Embryonic facial prominence (tissue), 1 donor: ENCODE measurements around the gene NLGN1.

Experiments used
- DNase-seq: peaks from one replicate; pipeline ENCODE4 v3.0.0-alpha.2; 2016; ENCODE audit errors: extremely low spot score

NLGN1 gene

DNA sequence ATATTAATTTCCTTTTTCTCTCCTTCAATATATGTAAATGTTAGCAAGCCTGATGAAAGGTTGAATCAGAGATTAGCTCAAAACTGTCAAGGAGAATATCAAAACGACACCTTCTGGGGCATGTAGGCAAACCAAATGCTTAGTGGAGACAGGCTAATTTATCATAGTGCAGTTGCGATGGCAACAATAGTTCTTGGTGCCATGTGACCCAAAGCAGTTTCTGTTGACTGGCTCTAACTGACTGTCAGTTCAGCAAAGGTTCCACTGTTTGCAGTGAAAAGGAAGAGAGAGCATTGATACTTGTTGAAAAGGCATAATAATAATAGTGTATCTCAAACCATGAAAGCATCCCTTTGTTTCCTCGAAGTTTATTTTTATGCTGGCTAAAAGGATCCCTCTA is 513.9 kb downstream of the NLGN1 start:
- DNase-seq, result no peak

DNA sequence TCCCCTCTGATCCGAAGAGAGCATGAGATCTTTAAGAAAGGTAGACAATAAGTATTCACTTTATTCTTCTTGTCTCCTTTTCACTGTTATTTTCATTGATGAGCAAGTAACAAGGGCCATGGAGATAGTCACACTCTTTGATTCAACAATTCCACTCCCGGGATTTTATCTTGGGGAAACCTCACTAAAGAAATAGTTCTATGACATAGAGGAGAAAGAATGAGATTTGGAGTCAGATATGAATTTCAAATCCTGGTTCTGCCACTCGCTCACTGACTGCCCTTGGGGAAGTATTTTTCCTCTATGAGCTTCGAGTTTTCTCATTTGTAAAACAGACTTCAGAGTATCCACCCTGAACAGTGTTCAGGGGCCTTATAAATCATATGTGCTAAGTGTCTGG is 514.6 kb downstream of the NLGN1 start:
- no peak for DNase-seq

DNA sequence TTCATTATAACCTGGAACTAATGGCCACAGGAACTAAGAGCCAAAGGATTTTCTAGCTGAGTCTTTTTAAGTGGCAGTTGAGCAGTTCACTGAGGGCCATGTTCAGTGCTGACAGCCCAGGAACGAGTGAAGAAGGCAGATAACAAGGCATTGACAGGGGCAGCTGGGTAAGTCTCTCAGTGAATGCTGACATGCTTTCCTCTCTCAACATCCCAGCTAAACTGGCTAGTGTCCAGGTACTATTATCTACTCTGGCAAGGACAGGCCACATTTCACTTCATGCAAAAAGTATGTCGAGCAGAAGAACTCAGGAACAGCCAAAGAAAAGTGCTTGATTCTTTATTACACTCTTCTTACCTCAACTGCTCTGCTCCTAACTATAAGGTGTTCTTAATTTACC is 515.9 kb downstream of the NLGN1 start:
- DNase-seq, result no peak

DNA sequence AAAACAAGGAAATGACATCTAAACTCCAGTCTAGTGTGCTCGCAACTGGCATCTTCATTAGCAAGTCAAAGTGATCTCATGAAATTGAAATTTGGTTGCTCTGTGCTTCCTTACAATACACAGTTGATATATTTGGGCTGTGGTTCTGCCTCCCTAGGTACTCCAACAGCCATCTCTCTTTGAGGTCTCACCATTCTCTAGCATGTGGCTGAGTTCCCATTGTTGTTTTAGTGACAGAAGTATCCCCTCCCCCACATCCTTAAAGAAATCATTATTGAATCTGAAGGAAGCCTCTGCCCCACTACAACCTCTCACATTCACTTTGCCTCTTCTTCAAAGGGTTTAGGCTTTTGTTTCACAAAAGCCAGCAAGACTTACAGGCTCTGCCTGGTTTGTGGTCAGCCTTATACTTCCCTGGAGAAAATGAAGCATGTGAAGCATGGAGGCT is 516.5 kb downstream of the NLGN1 start:
- DNase-seq, result no peak

DNA sequence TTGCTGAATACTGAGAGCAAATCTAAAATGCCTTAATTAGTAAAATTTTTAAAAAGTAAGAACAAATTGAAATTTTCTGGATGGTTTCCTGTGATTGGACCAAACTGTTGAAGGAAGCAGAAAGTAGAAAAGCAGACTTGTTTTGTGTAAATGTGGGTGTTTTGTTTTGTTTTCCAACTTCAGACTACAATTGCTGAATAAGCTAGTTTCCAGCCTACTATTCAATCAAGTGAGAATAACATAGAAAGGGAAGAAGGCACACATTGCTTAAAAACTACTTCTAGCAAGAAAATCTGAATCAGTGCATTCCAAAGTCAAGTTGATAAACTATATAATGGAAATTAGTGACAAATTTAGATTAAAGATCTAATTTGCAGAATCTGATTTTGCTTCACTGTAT is 519.3 kb downstream of the NLGN1 start:
- DNase-seq, result no peak

DNA sequence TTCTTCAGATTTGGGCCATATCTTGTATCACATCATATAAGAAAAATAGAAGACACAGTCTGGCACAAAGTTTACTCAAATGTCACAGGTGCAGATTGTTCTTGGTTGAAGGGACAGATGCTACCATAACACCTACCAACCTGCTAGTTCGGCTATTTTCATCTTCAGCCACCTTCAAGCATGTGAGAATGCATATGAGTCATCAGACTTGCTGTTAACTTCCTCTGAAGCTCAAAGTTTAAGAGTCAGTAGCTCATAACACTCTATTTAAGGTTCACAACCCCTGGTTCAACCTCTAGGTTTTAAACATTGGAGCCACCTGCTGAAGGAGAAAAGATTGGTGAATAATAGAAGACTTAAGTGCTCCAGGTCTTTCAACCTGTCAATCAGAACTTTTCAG is 522.8 kb downstream of the NLGN1 start:
- DNase-seq, result no peak

DNA sequence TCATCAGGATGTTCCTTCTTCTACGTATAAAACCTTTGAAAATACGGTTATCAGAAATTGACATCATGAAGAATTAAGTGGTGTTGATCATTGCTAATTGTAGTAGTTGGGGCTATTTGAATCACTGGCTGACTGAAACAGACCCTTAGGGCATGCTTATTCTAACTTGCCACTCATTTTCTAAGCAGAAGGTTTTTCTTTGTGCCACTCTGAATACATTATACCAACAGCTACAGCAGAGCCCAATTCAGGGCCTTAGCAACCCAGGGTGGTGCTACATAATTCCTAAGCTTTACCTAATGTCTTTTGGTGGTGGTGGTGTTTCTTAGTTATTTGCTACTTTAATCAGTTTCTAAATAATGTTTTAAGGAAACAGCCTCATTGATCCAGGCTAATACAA is 524.2 kb downstream of the NLGN1 start:
- DNase-seq, result no peak

DNA sequence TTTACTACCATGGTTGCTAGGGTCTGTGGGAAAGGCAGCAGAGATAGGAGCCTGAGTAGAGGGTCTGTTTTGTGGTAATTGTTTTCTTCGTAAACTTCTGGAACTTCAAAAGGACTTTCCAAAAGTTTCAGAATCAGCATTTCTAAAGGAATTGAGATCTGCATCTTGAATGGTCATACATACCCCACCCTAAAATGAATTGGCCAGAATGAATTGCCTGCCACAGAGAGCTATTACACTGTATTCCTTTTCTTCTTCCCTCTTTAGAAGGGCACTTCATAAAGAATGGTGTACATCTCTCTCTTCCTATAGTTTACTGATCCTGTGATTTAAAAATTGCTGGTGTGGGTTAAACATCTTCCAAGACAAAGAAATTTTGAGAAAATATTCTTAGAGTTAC is 525.7 kb downstream of the NLGN1 start:
- no peak for DNase-seq

DNA sequence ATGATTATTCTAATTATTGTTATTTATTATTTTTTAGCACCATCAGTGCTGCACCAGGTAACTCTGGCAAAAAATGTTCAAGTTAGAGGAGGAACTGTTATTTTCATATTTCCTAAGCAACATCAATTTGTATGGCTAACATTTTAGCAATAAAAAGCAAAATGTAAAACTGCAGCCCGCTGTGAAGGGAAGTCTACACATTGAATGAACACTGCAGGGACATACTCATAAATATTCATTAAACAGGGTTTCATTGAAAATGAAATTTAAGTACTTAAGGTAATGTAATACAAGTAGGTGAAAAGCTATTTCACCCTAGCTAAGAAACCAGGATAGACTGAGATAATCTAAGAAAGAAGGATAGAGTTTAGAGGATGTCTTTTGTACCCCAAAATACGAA is 532.7 kb downstream of the NLGN1 start:
- DNase-seq, result no peak

DNA sequence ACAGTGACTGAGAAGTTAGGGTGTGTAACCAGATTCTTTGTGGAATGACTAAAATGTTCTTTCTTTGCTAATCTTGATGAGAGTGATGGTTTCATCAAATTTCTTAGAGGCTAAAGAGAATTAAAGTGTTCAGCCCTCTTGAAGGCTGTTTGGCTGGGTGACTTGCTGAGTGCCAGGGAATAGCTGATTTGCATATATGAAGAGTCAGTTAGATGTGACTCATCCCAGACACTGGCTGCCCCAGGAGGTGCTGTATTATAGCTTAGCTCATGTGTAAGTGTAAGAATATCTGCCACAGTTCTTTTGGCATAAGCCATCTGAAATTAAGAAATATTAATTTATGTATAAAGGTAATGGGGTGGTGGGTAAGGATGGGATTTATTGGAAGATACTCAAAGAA is 535.1 kb downstream of the NLGN1 start:
- DNase-seq, result no peak

DNA sequence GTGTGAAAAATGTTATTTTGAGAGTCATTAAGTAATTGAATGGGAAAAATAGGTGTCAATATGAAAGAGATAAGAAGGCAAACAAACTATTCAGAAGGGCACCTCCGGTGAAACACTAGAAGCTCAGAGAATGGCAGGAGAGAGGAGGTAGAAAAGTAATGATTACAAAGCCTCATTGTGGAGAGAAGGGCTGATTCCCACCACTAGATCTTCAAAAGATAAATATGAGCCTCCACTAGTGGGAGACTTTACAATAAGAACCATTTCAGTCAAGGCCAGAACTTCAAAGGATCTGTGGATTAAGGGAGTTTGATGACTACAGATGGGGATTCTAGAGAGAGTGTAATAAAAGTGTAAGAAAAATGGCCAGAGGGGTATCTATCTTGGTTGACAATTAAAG is 535.6 kb downstream of the NLGN1 start:
- DNase-seq, result no peak

DNA sequence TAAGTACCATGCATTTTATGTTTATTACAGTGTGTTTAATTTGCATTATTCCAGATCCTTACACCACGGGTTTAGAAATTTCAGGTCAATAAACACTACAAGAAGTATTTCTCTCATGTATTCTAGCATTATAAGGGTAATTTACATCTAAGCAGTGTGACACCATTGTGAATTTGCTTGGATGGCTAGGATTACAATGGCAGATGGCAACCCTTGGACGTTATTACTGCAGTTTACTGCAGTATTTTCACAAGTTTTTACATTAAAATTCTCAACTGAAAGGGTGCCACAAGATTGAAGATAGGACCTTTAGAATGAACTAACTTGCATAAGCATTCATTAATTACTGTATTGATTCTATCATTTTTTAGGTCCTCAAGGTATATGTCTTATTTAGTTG is 538.8 kb downstream of the NLGN1 start:
- no peak for DNase-seq

DNA sequence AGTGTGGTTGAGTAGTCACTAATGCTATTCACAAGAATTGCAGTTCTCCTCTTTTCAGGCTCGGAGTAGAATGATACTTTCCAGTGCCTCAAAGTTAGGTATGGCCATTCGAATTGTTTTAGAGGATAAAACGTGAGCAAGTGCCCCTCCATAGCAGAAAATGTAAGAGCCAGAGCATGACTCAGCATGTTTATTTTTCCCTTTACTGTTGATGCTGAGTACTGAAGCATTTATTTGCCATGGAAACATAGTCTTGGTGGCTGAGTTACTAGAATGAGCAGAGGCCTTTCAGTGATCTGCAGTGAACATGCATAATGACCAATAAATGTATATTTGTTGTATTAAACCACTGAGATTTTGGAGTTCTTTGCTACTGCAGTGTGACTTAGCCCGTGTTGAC is 540.6 kb downstream of the NLGN1 start:
- DNase-seq, result no peak

DNA sequence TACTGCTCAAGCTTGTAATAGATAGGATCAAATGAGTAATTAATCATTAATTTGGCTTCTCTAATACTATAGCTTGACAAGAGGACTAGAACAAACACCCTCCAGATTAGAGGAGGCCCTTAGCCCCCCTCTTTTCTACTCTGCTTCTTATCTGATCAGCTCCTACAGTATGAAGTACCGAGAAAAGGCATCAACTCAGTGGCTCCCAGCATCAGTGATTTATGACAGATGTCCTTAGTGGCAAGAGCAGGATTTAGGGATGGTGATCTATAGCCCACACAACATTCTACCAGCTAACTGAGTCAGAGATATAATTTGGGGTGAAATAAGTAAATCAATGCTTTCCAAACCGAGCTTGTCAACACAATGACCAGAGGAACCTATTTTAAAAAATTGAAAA is 541.1 kb downstream of the NLGN1 start:
- no peak for DNase-seq

DNA sequence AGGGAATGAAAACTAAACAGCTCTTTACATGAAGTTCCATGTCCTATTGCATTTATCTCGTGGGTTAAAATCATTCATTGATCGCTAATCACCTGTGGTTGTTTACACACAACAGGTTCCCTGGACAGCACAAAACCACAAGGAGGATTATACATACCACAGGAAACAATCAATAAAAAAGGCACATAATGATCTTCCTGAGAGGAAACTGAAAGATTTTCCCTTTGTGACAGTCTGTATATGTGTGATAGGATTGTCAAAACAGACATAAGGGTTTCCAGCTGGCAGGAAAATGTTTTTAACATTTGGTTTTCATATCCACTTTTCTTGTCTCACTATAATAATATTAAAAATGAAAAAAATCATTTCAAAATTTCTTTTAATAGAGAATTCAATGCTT is 541.8 kb downstream of the NLGN1 start:
- no peak for DNase-seq

DNA sequence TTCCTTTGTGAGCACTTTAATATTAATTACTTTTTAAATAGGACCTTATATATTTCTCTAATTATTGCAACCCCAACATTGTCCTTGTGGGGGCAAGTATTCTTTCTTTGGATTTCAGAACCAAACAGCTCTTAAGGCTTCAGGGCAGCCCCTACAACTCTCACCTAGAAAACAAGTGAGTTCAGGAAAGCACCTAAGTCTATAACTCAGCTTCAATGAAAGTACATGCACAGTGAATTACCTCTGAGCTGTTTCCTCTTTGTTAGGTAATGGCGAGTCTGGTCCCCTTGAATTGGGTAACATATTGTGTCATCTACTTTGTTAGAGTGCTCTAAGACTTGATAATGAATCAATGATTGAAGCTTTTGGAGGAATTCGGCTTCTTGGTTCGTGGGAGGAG is 545.7 kb downstream of the NLGN1 start:
- DNase-seq, result no peak

DNA sequence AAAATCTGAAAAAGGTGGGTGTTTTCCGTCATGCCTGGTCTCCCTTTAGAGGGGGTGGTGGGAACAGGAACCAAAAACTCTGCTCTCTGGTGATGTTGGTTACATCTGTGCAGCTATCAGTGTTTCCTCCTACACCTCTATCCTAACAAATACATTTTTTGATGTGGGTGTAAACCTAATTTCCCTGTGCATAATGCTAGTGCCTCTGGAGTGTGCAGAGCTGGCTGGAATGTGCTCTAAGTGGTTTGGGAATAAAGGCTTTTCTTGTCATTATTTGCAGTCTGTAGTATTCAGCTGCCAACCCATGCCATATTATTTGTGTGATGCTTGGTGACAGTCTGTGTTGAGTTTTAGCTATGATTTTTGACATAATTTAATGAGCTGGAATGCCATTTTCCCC is 547.6 kb downstream of the NLGN1 start:
- no peak for DNase-seq

DNA sequence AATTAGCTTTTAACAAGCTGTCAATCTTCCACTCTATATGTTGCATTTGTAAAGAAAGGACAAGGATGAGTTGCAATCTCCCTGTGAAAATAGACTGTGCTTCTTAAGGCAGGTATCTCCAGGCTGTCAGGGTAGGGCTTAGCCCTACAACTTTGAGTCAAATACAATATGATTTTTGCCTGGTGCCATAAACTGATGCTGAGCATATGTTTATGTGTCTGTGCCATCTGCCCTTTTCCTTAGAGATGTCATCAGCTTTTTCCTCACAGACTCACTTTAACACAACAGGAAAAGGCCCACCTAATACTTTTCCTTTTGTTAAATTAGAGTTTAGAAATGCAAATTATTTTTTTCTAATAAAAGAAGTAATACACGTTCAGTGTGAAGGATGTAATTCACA is 548.3 kb downstream of the NLGN1 start:
- DNase-seq, result no peak

DNA sequence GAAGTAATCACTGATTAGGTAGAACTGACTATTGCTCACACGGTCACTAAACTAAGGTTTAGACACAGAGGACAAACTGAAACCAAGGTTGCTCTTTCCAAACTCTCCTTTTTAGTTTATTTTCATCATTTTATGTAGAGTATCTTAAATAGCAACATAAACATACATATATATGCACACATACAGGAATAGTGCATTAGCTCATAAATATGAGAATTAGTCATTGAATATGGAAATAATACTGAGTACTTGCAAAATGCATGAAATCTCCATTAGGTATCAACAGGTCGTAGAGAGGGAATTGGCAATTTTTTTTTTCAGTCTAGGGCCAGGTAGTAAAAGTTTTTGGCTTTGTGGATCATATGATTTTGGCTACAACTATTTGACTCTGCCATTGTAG is 557.1 kb downstream of the NLGN1 start:
- no peak for DNase-seq

DNA sequence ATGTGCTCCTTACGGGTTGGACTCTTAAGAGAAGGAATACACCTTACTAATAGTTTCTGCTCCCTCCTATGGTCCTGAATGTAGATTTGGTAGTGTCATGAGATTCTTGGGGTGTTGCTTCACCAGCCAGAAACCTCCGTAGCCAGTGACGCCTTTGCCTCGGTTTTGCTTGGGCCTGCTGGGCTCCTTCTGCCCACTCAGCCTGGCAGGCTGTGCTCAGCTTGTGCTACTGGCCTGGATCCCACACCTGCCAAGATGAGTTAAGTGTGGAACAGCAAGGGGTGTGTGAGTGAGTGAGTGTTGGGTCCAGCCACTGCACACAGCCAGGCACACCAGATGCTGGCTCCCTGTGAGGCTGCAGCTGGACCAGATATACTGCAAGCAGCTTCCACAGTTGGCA is 560.1 kb downstream of the NLGN1 start:
- no peak for DNase-seq

DNA sequence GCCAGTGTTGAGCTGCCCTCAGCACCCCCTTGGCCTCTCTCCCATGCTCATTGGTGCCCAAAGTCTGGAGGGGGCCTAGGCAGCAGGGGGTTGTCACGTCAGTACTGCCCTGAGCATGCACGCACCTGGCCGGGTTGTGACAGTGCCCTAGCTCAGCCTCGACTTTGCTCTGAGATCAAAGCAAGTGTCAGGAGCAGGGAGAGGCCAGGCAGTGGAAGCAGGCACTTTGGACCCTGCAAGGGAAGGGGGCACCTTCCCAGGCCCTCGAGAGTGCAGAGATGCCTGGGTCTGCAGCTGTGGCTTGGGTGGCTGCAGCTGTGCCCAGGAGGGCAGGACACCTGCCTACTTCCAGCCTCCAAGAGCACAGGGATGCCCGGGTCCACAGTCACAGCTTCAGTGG is 561.3 kb downstream of the NLGN1 start:
- DNase-seq, result no peak

DNA sequence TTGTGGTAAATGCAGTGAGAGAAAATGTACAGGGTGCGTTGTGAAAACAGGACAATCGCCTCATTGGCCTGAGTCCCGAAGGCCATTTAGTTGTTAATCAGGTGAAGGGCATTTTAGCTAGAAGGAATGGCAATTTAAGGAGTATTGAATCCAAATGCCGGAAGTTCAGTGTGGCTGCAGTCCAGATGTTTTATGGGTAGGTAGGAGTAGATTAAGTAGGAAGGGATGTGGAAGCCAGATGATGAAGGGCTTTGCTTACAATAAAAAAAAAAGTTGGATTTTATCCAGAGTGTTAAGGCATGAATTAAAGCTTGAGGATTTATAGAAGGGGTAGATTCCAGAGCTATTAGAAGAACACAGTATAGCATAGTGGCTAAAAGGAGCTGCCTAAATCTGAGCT is 572.7 kb downstream of the NLGN1 start:
- DNase-seq, result no peak

DNA sequence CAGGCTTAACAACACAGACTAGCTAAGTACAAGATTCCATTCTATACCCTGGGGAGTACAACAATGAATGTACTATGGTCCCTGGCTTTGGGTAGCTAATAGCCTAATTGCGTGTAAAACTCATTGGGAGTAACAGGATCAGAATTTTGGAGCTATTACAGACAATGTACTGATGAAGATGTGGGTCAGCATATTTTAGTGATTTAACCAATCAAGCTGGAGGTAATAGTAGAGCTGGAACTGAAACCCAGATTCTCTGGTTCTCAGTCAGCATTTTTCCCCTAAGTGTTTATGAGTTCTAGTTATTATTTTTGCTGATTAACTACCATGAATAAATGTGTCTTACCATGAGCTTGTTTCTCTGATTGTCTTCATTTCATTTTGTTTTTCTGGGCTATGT is 578.7 kb downstream of the NLGN1 start:
- no peak for DNase-seq

DNA sequence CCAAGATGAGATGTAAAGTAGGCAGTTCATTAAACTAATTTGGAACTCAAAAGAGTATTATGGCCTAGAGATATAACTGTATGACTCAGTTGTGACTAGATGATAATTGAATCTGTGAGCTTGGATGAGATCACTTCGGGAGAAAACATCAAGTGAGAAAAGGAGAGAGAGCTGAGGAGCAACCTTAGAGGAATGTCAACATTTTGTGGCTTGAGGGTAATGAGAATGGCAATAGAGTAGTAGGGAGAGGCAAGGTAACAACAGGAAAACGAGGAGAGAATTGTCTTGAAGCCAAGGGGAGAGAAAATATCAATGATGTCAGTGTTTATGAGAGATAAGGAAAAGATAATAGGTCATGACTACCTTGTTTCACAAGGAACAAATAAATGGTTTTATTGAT is 580.2 kb downstream of the NLGN1 start:
- no peak for DNase-seq

DNA sequence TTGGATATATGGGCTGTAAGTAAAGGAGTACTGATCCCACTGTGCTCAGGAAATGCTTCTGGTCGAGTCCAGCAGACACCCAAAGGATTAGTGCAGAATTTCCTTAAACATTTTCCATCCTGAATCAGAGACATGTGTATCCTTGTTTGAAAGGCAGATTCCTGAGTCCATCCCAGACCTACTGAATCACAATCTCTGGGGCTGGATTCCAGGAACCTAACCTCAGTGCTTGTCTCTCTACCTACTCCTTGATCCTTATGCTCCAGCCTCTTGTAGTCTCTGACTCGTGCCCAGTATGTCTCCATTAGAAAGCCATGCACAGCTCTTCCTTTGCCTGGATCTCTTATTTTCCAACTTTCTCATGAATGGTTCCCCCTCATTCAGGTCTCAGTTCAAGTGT is 585.8 kb downstream of the NLGN1 start:
- no peak for DNase-seq
